Chondrocyte (in vitro differentiated cells): ENCODE data around the gene PRTN3. TPM values are rescaled to one million over a fixed set of nuclear protein-coding genes. Genes with fewer than 3 reads are reported as not detected.
"Not testable (repeated sequence)": the region's sequence is repeated elsewhere in the genome, so short reads cannot be mapped to it uniquely, and the experiment has no call there.

Experiments
- DNase-seq: peaks from one replicate; pipeline ENCODE4 v3.0.0; 2021; ENCODE audit warnings: mixed read lengths, low spot score
- H3K27ac Mint-ChIP-seq: one replicate; pipeline ENCODE4 v1.8.0; 2021; ENCODE audit warnings: mild to moderate bottlenecking, moderate library complexity, mixed read lengths; ENCODE audit not compliant: unreplicated experiment
- H3K27me3 Mint-ChIP-seq: 2 replicates; pipeline ENCODE4 v1.8.0; 2021; ENCODE audit warnings: low read depth, mixed read lengths
- H3K36me3 Mint-ChIP-seq: 2 replicates; pipeline ENCODE4 v1.8.0; 2021; ENCODE audit warnings: low read depth, mixed read lengths
- H3K4me1 Mint-ChIP-seq: 2 replicates; pipeline ENCODE4 v1.8.0; 2021; ENCODE audit warnings: low read depth, mild to moderate bottlenecking, mixed read lengths
- H3K4me3 Mint-ChIP-seq: one replicate; pipeline ENCODE4 v1.8.0; 2021; ENCODE audit warnings: mild to moderate bottlenecking, moderate library complexity, mixed read lengths; ENCODE audit not compliant: unreplicated experiment
- H3K9me3 Mint-ChIP-seq: 2 replicates; pipeline ENCODE4 v1.8.0; 2021; ENCODE audit warnings: low read depth, mixed read lengths
- CTCF ChIP-seq: fragments of 200-600 bp; sonication (generic); IDR thresholded peaks from 2 replicates; pipeline ENCODE4 v1.5.0; 2021; ENCODE audit warnings: antibody characterized with exemption, mild to moderate bottlenecking, moderate library complexity
- total RNA-seq: library from RNA; stranded (reverse); gene quantifications from 3 replicates; pipeline ENCODE4 v1.2.1, GENCODE V29; 2021

PRTN3 gene
- total RNA-seq, 1 donor from 2014 or later, result not detected

- Mint-ChIP-seq H3K4me3 (no peak overlapping the region), H3K36me3 (peaks cover 1% of the 10 kb centered on the region), H3K4me1 (peaks cover 7% of the 10 kb centered on the region), H3K9me3 (no peaks in the 10 kb centered on the region), H3K27me3 (peaks cover 15% of the 10 kb centered on the region), H3K27ac (no peak overlapping the region)
- no peak for DNase-seq
- TF ChIP-seq CTCF, result no peak
Observed at GRCh38 chr19:843836-844545, 3.2 kb downstream of the PRTN3 start.

GRCh38 chr19:844546-844971, 3.8 kb downstream of the PRTN3 start:
- Mint-ChIP-seq H3K27ac (no peak overlapping the region), H3K4me1 (peaks cover 7% of the 10 kb centered on the region), H3K27me3 (peaks cover 15% of the 10 kb centered on the region), H3K36me3 (peaks cover 1% of the 10 kb centered on the region), H3K9me3 (no peaks in the 10 kb centered on the region), H3K4me3 (peak overlapping the region; percentile 38)
- no peak for TF ChIP-seq CTCF
- DNase-seq, result no peak

GRCh38 chr19:845707-846521, 5.1 kb downstream of the PRTN3 start:
- Mint-ChIP-seq H3K4me1 (peaks cover 15% of the 10 kb centered on the region), H3K27me3 (peaks cover 15% of the 10 kb centered on the region), H3K4me3 (no peak overlapping the region), H3K36me3 (peaks cover 1% of the 10 kb centered on the region), H3K9me3 (no peaks in the 10 kb centered on the region), H3K27ac (no peak overlapping the region)
- TF ChIP-seq CTCF, result no peak
- DNase-seq, result no peak

- Mint-ChIP-seq H3K4me1 (peaks cover 16% of the 10 kb centered on the region), H3K36me3 (peaks cover 1% of the 10 kb centered on the region), H3K27me3 (peaks cover 12% of the 10 kb centered on the region), H3K4me3 (no peak overlapping the region), H3K27ac (no peak overlapping the region), H3K9me3 (no peaks in the 10 kb centered on the region)
- TF ChIP-seq CTCF, result no peak
- no peak for DNase-seq
Observed at GRCh38 chr19:848386-848921, 7.7 kb downstream of the PRTN3 start.

- H3K36me3 Mint-ChIP-seq, H3K9me3 Mint-ChIP-seq: not testable (repeated sequence)
- H3K4me1 Mint-ChIP-seq, result peaks cover 16% of the 10 kb centered on the region
Observed at GRCh38 chr19:849195-849594, 8.4 kb downstream of the PRTN3 start.

More at GRCh38 chr19:849195-849594, 8.4 kb downstream of the PRTN3 start:
- DNase-seq, H3K27ac Mint-ChIP-seq, H3K4me3 Mint-ChIP-seq: not testable (repeated sequence)
- H3K27me3 Mint-ChIP-seq, result peaks cover 12% of the 10 kb centered on the region
